ENCODE results near the gene FXYD3.

DNA sequence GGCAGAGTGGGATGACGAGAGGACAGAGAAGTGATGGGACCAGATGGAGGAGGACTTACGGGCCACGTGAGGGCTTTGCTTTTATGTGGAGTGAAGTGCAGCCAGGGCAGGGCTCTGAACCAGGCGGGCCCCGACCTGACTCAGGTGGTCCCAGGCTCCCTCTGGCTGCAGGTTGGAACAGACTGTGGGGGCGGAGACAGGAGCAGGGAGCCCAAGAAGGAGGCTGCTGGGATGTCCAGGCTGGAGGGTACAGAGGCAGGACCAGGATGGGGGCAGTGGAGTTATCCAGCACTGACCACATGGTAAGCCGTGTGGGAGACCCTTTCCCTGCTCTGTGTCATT lies 41.0 kb downstream of the FXYD3 start:
- TF ChIP-seq, protein P1, sequence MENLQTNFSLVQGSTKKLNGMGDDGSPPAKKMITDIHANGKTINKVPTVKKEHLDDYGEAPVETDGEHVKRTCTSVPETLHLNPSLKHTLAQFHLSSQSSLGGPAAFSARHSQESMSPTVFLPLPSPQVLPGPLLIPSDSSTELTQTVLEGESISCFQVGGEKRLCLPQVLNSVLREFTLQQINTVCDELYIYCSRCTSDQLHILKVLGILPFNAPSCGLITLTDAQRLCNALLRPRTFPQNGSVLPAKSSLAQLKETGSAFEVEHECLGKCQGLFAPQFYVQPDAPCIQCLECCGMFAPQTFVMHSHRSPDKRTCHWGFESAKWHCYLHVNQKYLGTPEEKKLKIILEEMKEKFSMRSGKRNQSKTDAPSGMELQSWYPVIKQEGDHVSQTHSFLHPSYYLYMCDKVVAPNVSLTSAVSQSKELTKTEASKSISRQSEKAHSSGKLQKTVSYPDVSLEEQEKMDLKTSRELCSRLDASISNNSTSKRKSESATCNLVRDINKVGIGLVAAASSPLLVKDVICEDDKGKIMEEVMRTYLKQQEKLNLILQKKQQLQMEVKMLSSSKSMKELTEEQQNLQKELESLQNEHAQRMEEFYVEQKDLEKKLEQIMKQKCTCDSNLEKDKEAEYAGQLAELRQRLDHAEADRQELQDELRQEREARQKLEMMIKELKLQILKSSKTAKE (CRISPR knock-in tag; IDR thresholded peaks at IDR 0.05; ENCODE audit: borderline replicate concordance) = no peak
- no peak for TF ChIP-seq MYC (CRISPR knock-in tag; IDR thresholded peaks at IDR 0.05; ENCODE audit: borderline replicate concordance)
- TF ChIP-seq, protein P2, sequence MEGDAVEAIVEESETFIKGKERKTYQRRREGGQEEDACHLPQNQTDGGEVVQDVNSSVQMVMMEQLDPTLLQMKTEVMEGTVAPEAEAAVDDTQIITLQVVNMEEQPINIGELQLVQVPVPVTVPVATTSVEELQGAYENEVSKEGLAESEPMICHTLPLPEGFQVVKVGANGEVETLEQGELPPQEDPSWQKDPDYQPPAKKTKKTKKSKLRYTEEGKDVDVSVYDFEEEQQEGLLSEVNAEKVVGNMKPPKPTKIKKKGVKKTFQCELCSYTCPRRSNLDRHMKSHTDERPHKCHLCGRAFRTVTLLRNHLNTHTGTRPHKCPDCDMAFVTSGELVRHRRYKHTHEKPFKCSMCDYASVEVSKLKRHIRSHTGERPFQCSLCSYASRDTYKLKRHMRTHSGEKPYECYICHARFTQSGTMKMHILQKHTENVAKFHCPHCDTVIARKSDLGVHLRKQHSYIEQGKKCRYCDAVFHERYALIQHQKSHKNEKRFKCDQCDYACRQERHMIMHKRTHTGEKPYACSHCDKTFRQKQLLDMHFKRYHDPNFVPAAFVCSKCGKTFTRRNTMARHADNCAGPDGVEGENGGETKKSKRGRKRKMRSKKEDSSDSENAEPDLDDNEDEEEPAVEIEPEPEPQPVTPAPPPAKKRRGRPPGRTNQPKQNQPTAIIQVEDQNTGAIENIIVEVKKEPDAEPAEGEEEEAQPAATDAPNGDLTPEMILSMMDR (CRISPR knock-in tag; IDR thresholded peaks at IDR 0.05) = no peak
- no peak for TF ChIP-seq RXRA (CRISPR knock-in tag; IDR thresholded peaks at IDR 0.05)
- no peak for TF ChIP-seq ZNF292 (CRISPR knock-in tag; IDR thresholded peaks at IDR 0.05; ENCODE audit: borderline replicate concordance, low read depth)
- TF ChIP-seq ZNF256 (CRISPR knock-in tag; conservative IDR thresholded peaks at IDR 0.05) = no peak
- TF ChIP-seq, protein P3, sequence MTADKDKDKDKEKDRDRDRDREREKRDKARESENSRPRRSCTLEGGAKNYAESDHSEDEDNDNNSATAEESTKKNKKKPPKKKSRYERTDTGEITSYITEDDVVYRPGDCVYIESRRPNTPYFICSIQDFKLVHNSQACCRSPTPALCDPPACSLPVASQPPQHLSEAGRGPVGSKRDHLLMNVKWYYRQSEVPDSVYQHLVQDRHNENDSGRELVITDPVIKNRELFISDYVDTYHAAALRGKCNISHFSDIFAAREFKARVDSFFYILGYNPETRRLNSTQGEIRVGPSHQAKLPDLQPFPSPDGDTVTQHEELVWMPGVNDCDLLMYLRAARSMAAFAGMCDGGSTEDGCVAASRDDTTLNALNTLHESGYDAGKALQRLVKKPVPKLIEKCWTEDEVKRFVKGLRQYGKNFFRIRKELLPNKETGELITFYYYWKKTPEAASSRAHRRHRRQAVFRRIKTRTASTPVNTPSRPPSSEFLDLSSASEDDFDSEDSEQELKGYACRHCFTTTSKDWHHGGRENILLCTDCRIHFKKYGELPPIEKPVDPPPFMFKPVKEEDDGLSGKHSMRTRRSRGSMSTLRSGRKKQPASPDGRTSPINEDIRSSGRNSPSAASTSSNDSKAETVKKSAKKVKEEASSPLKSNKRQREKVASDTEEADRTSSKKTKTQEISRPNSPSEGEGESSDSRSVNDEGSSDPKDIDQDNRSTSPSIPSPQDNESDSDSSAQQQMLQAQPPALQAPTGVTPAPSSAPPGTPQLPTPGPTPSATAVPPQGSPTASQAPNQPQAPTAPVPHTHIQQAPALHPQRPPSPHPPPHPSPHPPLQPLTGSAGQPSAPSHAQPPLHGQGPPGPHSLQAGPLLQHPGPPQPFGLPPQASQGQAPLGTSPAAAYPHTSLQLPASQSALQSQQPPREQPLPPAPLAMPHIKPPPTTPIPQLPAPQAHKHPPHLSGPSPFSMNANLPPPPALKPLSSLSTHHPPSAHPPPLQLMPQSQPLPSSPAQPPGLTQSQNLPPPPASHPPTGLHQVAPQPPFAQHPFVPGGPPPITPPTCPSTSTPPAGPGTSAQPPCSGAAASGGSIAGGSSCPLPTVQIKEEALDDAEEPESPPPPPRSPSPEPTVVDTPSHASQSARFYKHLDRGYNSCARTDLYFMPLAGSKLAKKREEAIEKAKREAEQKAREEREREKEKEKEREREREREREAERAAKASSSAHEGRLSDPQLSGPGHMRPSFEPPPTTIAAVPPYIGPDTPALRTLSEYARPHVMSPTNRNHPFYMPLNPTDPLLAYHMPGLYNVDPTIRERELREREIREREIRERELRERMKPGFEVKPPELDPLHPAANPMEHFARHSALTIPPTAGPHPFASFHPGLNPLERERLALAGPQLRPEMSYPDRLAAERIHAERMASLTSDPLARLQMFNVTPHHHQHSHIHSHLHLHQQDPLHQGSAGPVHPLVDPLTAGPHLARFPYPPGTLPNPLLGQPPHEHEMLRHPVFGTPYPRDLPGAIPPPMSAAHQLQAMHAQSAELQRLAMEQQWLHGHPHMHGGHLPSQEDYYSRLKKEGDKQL (CRISPR knock-in tag; IDR thresholded peaks at IDR 0.05; ENCODE audit: low read depth) = no peak
- TF ChIP-seq, protein P4, sequence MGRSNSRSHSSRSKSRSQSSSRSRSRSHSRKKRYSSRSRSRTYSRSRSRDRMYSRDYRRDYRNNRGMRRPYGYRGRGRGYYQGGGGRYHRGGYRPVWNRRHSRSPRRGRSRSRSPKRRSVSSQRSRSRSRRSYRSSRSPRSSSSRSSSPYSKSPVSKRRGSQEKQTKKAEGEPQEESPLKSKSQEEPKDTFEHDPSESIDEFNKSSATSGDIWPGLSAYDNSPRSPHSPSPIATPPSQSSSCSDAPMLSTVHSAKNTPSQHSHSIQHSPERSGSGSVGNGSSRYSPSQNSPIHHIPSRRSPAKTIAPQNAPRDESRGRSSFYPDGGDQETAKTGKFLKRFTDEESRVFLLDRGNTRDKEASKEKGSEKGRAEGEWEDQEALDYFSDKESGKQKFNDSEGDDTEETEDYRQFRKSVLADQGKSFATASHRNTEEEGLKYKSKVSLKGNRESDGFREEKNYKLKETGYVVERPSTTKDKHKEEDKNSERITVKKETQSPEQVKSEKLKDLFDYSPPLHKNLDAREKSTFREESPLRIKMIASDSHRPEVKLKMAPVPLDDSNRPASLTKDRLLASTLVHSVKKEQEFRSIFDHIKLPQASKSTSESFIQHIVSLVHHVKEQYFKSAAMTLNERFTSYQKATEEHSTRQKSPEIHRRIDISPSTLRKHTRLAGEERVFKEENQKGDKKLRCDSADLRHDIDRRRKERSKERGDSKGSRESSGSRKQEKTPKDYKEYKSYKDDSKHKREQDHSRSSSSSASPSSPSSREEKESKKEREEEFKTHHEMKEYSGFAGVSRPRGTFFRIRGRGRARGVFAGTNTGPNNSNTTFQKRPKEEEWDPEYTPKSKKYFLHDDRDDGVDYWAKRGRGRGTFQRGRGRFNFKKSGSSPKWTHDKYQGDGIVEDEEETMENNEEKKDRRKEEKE (IDR thresholded peaks at IDR 0.05) = no peak
